Measurements from ENCODE around the gene TIMM8A. TPM values are rescaled to one million over a fixed set of nuclear protein-coding genes. Genes with fewer than 3 reads are reported as not detected.
"Not testable (repeated sequence)": the region's sequence is repeated elsewhere in the genome, so short reads cannot be mapped to it uniquely, and the experiment has no call there.

The TIMM8A gene
- total RNA-seq, 3 donors from 2014 or later (not counting 1 experiment from before 2014, with no cell fraction given): 6.0 to 7.4 (median 7.0) TPM

DNA sequence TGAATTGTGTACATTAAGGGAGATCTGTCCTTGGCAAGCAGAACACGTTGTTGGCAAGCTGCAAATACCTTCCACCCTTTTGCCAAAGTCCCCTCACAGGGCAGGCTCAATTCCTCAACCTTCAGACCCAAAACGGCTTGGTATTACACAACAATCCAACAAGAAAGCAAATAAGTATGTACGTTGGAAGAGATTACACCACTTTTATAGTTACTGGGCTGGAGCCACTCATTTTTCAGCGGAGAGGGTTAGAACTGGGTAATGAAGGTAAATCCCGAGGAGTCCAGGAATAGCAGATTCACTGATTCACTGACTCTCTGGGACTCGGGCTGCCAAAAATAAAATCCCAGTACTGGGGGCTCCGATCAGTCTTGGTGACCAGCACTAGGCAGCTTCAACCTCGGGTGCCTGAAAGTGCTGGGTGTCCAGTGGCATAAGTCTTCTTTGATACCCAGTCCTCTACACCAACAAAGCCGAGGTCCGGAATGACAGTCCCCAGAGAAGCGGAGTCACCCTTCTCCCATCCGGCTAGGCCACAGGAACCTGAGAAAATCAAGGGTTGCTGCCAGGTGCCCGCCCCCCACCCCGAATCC is 587 bp downstream of the TIMM8A start:
- Mint-ChIP-seq H3K4me1 (peaks cover 0 to 10% of the 10 kb centered on the region in 2 donors), H3K9me3 (no peaks in the 10 kb centered on the region), H3K36me3 (no peaks in the 10 kb centered on the region), H3K27me3 (ENCODE audit: low read depth in 2 of 2) (no peaks in the 10 kb centered on the region), H3K27ac (peak overlapping the region; percentile 71 to 89), H3K4me3 (peak overlapping the region; percentile 87)
- no peak for ATAC-seq
- peak in 1 of 2 donors; percentile 2 for DNase-seq
- Histone ChIP-seq H3K4me1 (ENCODE audit: control insufficient read depth, insufficient read depth, low read length) (peaks cover 13% of the 10 kb centered on the region), H3K27me3 (ENCODE audit: control insufficient read depth, insufficient read depth, low read length) (no peaks in the 10 kb centered on the region), H3K27ac (ENCODE audit: low read length) (no peak overlapping the region), H3K36me3 (ENCODE audit: control insufficient read depth, insufficient read depth, low read length) (no peaks in the 10 kb centered on the region), H3K9me3 (ENCODE audit: control insufficient read depth, insufficient read depth, low read length) (no peaks in the 10 kb centered on the region), H3K4me3 (ENCODE audit: low read length) (peak overlapping the region; percentile 97)
- TF ChIP-seq, protein P1, sequence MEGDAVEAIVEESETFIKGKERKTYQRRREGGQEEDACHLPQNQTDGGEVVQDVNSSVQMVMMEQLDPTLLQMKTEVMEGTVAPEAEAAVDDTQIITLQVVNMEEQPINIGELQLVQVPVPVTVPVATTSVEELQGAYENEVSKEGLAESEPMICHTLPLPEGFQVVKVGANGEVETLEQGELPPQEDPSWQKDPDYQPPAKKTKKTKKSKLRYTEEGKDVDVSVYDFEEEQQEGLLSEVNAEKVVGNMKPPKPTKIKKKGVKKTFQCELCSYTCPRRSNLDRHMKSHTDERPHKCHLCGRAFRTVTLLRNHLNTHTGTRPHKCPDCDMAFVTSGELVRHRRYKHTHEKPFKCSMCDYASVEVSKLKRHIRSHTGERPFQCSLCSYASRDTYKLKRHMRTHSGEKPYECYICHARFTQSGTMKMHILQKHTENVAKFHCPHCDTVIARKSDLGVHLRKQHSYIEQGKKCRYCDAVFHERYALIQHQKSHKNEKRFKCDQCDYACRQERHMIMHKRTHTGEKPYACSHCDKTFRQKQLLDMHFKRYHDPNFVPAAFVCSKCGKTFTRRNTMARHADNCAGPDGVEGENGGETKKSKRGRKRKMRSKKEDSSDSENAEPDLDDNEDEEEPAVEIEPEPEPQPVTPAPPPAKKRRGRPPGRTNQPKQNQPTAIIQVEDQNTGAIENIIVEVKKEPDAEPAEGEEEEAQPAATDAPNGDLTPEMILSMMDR (IDR thresholded peaks at IDR 0.05): no peak
- WGBS (ENCODE audit: insufficient coverage): under 1% methylated on average over 11 of the region's 14 CpGs
- intact Hi-C loops (cut with micrococcal nuclease): loop anchor here (2.0 kb wide), 1 partner anchor 43 kb away; the partner anchor contains the start of gene RPL36A

DNA sequence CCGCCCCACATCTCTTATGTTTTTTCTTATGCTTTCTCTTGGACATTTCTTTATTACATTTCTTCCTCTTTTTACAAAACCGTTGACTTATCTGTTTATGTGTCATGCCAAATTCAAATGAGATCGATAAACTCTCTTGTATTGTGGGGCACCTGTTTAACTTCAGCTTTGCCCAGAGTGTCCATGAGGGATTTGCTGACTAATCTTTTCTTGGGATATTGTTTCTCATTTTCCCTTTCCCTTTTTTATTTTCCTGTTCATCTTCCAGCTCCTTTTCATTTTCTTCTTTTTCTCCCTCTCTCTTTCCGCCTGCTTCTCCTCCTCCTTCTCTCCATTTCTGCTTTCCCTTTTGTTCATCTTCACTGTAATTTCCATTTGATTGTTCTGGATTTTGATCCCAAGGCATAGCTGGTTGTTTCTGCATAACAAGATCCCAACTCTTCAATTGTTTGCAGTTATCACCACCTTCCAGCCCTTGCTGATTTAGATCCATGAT is 10.7 kb downstream of the TIMM8A start:
- TF ChIP-seq, protein P1 (IDR thresholded peaks at IDR 0.05): no peak
- no peak overlapping the region for H3K27ac ChIP-seq (ENCODE audit: low read length)
- DNase-seq (no peak), ATAC-seq (no peak)
- no peak overlapping the region for H3K4me3 ChIP-seq (ENCODE audit: low read length)
- H3K27ac Mint-ChIP-seq: no peak overlapping the region
- H3K27me3 ChIP-seq (ENCODE audit: control insufficient read depth, insufficient read depth, low read length): no peaks in the 10 kb centered on the region
- H3K27me3 Mint-ChIP-seq (ENCODE audit: low read depth in 2 of 2): no peaks in the 10 kb centered on the region
- H3K36me3 ChIP-seq (ENCODE audit: control insufficient read depth, insufficient read depth, low read length): no peaks in the 10 kb centered on the region
- no peaks in the 10 kb centered on the region for H3K4me1 ChIP-seq (ENCODE audit: control insufficient read depth, insufficient read depth, low read length)
- intact Hi-C loops (cut with micrococcal nuclease): no loop called here
- H3K9me3 Mint-ChIP-seq: no peaks in the 10 kb centered on the region
- H3K9me3 ChIP-seq (ENCODE audit: control insufficient read depth, insufficient read depth, low read length): no peaks in the 10 kb centered on the region
- no peak overlapping the region for H3K4me3 Mint-ChIP-seq
- 88% methylated on average over 4 of the region's 4 CpGs for WGBS (ENCODE audit: insufficient coverage)
- no peaks in the 10 kb centered on the region for H3K4me1 Mint-ChIP-seq
- no peaks in the 10 kb centered on the region for H3K36me3 Mint-ChIP-seq

DNA sequence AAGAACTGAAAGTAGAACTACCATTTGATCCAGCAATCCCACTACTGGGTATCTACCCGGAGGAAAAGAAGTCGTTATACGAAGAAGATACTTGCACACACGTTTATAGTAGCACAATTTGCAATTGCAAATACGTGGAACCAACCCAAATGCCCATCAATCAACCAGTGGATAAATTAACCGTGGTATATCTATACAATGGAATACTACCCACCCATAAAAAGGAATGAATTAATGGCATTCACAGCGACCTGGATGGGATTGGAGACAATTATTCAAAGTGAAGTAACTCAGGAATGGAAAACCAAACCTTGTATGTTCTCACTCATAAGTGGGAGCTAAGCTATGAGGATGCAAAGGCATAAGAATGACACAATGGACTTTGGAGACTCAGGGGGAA is 14.2 kb downstream of the TIMM8A start:
- H3K4me1 Mint-ChIP-seq; DNase-seq; H3K4me1 ChIP-seq (ENCODE audit: control insufficient read depth, insufficient read depth, low read length); intact Hi-C loops (cut with micrococcal nuclease); H3K27ac Mint-ChIP-seq; H3K27me3 ChIP-seq (ENCODE audit: control insufficient read depth, insufficient read depth, low read length); H3K27ac ChIP-seq (ENCODE audit: low read length); H3K36me3 Mint-ChIP-seq; H3K9me3 Mint-ChIP-seq; H3K4me3 Mint-ChIP-seq; H3K27me3 Mint-ChIP-seq (ENCODE audit: low read depth in 2 of 2); H3K9me3 ChIP-seq (ENCODE audit: control insufficient read depth, insufficient read depth, low read length); ATAC-seq; H3K4me3 ChIP-seq (ENCODE audit: low read length); H3K36me3 ChIP-seq (ENCODE audit: control insufficient read depth, insufficient read depth, low read length): not testable (repeated sequence)
- WGBS (ENCODE audit: insufficient coverage): 80% methylated on average over 6 of the region's 7 CpGs

DNA sequence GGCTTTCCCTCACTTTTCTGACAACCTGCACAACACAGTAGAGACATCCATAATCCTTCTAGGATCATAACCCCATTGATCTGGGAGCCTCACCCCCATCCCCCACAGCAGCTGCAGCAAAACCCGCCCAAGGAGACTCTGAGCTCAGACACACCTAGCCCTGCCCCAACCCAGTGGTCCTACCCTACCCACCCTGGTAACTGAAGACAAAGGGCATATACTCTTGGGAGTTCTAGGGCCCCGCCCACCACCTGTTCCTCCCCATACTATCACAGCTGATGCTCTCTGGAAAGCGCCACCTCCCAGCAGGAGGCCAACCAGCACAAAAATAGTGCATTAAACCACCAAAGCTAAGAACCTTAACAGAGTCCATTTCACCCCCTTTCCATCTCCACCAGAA is 21.9 kb downstream of the TIMM8A start:
- H3K27ac Mint-ChIP-seq; H3K4me3 ChIP-seq (ENCODE audit: low read length); intact Hi-C loops (cut with micrococcal nuclease); H3K36me3 Mint-ChIP-seq; H3K4me3 Mint-ChIP-seq; H3K4me1 Mint-ChIP-seq; DNase-seq; H3K4me1 ChIP-seq (ENCODE audit: control insufficient read depth, insufficient read depth, low read length); H3K9me3 Mint-ChIP-seq; H3K27ac ChIP-seq (ENCODE audit: low read length); H3K36me3 ChIP-seq (ENCODE audit: control insufficient read depth, insufficient read depth, low read length); ATAC-seq; H3K9me3 ChIP-seq (ENCODE audit: control insufficient read depth, insufficient read depth, low read length); H3K27me3 ChIP-seq (ENCODE audit: control insufficient read depth, insufficient read depth, low read length); H3K27me3 Mint-ChIP-seq (ENCODE audit: low read depth in 2 of 2): not testable (repeated sequence)
- WGBS (ENCODE audit: insufficient coverage): 83% methylated on average over 3 of the region's 3 CpGs

Data from natural killer cell (primary cell).